Activated naive CD4-positive, alpha-beta T cell treated with Interleukin-2 at 50 U/mL for 16 hours (primary cell): ENCODE measurements around the gene POLRMT.

ENCODE experiments used
- DNase-seq: peaks from one replicate; pipeline ENCODE4 v3.0.0-alpha.2; 2020

Gene POLRMT

DNA sequence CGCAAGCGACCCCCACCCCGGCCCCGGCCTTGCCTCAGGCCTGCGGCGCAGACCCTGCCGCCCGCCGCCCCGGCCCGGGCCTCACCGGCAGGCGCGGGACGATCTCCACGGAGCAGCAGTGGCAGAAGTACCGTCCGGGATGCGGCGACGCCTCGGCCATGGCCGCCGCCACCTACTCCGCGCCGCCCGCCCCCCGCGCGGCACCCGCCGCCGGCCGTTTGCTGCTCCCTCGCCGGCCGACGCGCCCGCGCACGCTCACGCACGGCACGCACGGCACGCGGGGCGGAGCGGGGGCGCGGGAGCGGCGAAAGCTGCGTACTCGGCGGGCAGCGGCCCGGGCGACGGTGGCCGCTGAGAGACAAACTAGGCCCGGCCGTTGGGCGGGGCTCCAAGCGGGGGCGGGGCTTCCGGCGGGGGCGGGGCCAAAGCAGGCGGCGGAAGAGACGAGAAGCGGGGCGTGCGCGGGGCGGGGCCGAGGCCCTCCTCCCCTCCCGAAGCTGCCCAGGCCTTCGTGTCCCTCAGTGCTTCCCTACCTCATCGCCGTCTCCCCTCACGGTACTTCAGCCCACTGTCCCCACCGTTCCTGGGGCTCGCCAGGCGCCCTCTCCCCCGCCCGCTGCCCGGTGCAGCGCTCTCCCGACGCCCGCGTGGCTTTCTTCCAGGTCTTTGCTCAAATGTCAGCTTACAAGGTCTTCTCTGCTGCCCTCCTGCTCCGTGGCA lies 29.8 kb upstream of the POLRMT start, which contains the start of gene RNF126:
TSS of gene RNF126 (minus strand) at position 253 of the 720 bp plus-strand sequence. CDS start at position 160, 93 bp downstream.
- peak; percentile 91 for DNase-seq

DNA sequence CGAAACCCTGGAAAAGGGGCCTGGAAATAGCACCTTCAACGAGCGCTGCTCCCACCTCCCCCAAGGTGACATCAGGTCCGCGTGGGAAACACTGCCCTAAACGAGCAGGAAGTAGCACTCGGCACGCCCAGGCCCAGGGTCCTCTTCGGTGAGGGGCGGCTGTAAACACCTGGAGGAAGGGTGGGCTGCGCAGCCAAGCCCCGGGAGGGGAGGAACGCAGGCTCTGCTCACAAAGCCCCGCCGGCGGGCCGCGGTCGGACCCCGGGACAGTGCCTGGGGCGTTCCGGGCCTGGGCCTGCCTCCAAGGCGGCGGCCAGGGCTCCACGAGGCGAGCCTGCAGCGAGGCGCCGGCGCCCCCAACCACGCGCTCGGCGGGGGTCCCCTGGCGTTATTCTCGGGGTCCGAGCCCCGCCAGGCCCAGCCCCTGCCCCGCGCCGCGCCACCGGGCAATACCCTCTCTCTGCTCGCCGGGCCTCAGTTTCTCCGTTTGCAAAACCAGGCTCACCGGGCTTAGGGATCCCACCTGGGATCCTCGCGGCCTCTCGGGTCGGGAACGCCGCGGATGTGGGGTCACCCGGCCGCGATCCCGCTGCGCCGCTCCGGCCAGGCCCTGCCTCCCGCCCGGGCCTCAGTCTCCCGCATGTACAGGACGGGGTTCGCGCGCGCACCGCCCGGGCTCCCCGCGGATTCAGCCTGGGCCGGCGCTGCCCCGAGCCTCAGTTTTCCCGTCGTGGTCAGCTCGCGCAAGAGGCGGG lies 29.0 kb upstream of the POLRMT start:
- DNase-seq, result peak; percentile 78

- DNase-seq, result peak; percentile 69
These were observed 28.3 kb upstream of the POLRMT start for GRCh38 chr19:661427-662196.

GRCh38 chr19:660793-661426 lies 27.6 kb upstream of the POLRMT start:
- no peak for DNase-seq

GRCh38 chr19:658916-659839 lies 25.8 kb upstream of the POLRMT start:
- peak; percentile 53 for DNase-seq

- no peak for DNase-seq
These were observed 24.9 kb upstream of the POLRMT start for GRCh38 chr19:658059-658839.

DNA sequence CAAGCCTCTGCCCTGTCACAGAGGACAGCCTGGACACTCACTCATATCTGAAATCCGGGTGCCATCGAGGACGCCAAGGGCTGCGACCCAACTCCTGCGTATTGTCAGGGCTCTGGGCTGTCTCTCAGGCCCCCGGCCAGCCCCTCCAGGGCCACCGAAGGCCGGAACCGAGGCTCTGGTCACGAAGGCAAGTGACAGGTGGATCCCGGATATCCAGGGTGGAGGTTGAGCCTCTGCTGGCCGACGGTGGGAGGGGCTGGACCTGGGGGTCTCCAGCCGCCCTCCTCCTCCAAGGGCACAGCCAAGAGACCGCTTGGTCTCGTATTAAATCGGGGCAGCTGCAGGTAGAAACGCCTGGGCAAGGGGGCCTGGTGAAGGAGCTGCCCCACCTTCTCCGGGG lies 24.3 kb upstream of the POLRMT start:
- no peak for DNase-seq

- DNase-seq, result no peak
These were observed 23.6 kb upstream of the POLRMT start for GRCh38 chr19:656751-657559.

- no peak for DNase-seq
These were observed 22.4 kb upstream of the POLRMT start for GRCh38 chr19:655691-656090.

GRCh38 chr19:653425-653824 lies 20.1 kb upstream of the POLRMT start:
- DNase-seq, result no peak

DNA sequence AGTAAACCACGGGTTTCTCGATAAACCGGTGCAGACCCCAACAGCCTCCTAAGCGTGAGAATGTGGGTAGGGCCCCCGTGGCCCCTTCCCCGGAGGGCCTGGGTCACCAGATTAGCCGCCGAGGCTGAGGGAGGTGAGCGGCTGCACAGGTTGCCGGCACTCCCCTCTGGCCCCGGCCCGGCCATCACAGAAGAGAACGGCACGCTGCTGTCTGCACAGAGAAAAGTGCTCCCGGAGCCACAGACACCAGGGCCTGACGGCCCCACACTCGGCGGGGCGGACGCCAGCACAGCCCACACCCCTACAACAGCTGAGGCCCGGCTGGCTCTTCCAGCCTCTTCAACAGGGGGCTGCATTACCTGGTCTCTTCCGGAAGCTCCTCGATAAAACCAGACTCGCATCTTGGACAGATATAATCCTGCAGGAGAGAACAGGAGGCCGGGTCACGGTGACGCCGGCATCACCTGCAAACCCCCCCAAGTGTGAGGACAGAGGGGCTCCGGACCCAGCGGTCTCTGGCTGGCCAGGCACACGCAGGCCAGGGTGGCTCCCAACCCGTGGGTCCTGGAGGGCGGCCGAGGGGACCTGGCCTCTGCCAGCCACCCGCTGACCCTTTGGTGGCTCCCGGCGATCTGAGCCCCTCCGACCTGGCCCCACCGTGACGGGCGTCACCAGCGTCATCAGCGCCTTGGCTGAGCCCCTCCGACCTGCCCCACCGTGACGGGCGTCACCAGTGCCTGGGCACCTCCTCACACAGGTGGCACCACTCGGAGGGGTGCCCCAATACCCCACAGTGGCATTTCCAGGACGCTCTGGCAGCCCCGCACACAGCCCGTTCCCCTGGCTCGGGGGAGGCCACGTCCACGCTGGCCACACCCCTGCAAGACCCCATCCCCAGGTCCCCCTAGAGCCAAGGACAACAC lies 19.4 kb upstream of the POLRMT start:
- DNase-seq, result no peak

GRCh38 chr19:651991-652390 lies 18.7 kb upstream of the POLRMT start:
- no peak for DNase-seq

DNA sequence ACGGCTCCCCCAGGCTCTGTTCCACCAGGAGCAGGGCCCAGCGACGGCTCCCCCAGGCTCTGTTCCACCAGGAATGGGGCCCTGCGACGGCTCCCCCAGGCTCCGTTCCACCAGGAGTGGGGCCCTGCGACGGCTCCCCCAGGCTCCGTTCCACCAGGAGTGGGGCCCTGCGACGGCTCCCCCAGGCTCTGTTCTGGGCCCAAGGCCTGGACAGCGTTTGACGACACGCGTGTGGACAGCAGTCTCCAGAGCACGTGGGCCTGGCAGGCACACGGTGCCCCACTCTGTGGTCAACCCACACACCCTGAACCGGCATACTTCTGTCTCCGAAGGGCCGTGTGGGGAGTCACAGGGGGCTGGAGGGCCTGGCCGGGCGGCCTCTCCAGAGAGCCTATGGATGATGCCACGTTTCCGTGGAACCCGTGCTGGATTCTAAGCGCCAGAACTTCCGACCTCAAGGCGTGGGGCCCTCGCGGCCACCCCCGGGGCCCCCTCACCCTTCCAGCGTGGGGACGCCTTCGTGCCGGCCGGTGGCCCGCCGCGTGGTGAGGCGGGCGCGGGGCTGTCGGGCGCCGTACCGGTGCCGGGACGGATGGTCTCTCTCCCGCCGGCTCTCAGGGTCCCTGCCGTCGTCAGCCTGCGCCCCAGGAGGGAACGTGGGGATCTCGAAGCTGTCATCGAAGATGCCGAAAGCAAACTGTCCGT lies 17.9 kb upstream of the POLRMT start:
- DNase-seq, result no peak

GRCh38 chr19:650121-650520 lies 16.8 kb upstream of the POLRMT start:
- DNase-seq, result no peak

DNA sequence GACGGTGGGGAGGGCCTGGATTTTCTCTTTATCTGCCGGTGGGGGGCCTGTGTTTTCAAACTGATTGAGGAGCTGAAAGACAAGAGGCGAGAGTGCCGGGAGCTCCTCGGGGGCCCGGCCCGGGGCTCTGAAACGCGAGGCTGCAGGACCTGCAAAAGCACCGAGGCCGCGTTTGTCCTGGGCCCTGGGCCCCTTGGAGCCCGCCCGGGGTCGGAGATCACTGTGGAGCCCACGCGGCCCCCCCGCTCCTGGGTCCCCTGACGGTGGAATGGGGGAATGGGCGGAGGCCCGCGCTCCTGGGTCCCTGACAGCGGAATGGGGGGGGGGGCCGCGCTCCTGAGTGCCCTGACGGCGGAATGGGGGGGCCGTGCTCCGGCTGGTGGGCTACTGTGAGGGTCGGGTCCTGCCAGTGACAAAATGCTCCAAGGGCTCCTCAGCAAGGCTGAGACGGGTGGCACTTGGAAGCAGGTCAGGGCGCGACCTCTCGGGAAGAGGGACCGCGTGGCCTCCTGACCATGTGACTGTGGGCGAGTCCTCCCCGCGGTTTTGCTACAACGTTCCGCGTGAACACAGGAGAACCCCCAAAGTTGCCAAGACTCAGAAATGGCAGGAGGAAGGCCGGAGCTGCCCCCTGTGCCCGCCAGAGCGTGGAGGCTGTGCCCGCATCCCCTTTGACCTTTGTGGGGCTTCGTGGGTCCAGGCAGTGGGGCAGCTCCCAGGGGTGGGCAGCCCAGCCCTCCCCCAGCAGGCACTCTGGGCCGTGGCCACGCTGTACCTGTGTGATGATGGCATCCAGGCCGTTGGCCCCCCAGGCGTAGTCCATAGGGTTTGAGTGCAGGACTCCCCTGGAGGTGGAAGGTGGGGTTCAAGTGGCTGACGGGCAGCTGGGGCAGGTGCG lies 15.8 kb upstream of the POLRMT start:
- DNase-seq, result no peak

GRCh38 chr19:648305-648704 lies 15.0 kb upstream of the POLRMT start:
- no peak for DNase-seq

GRCh38 chr19:647566-648284 lies 14.4 kb upstream of the POLRMT start:
- no peak for DNase-seq
